Panc1 (cell line): Measurements from ENCODE around the gene TRAF2. TPM values are rescaled to one million over a fixed set of nuclear protein-coding genes. Genes with fewer than 3 reads are reported as not detected.

ENCODE experiments used
- ATAC-seq: fragments of 200-7000 bp; cut with Tn5 transposase; 2 replicates; pipeline ENCODE4 v1.9.1; 2020; ENCODE audit warnings: mild to moderate bottlenecking, moderate library complexity
- BruUV-seq: library from RNA; stranded (reverse); fragments of 400-500 nt; replicated peaks from 2 replicates; lab custom pipeline; 2021; lab: Mats Ljungman, UMichigan
- CTCF ChIA-PET: fragments of 300-600 bp; sonication (Branson Sonifier 250); formaldehyde crosslinking; loops from one replicate; lab custom pipeline; 2022; ENCODE audit warnings: antibody characterized with exemption; lab: Charles Lee
- POLR2A ChIA-PET: fragments of 300-600 bp; sonication (Branson Sonifier 250); formaldehyde crosslinking; loops from one replicate; lab custom pipeline; 2022; ENCODE audit warnings: antibody characterized with exemption; lab: Charles Lee
- DNase-seq: peaks from one replicate; pipeline ENCODE4 v3.0.0-alpha.2; 2010; ENCODE audit warnings: low read depth, low spot score
- H3K27ac ChIP-seq: 2 replicates; pipeline ENCODE4 v1.5.1; 2011; ENCODE audit warnings: mild to moderate bottlenecking, low read length, inconsistent platforms
- H3K27me3 ChIP-seq: fragments of 200-500 bp; sonication (Bioruptor generic); 2 replicates; pipeline ENCODE4 v1.6.0; 2014; ENCODE audit warnings: low read length, inconsistent platforms; ENCODE audit not compliant: control insufficient read depth, insufficient read depth
- H3K36me3 ChIP-seq: fragments of 200-500 bp; sonication (Bioruptor generic); 2 replicates; pipeline ENCODE4 v1.5.1; 2014; ENCODE audit warnings: inconsistent platforms, mild to moderate bottlenecking, low read length, moderate library complexity; ENCODE audit not compliant: control insufficient read depth, insufficient read depth
- H3K4me1 ChIP-seq: 2 replicates; pipeline ENCODE4 v1.5.1; 2011; ENCODE audit warnings: inconsistent platforms, mild to moderate bottlenecking, low read length, moderate library complexity; ENCODE audit not compliant: control insufficient read depth, insufficient read depth
- H3K4me3 ChIP-seq, 2 experiments: 2 replicates each; pipeline ENCODE4 v1.5.1; 2011 to 2012; ENCODE audit warnings: low read depth in 2 of 2, low read length in 2 of 2, mild to moderate bottlenecking in 2 of 2, inconsistent platforms in 1 of 2, moderate library complexity in 1 of 2
- H3K9me3 ChIP-seq: fragments of 200-500 bp; sonication (Bioruptor generic); 2 replicates; pipeline ENCODE4 v1.5.1; 2014; ENCODE audit warnings: low read depth, mild to moderate bottlenecking, inconsistent platforms, low read length, moderate library complexity; ENCODE audit not compliant: control insufficient read depth, insufficient read depth
- POLR2AphosphoS5 ChIP-seq: IDR thresholded peaks from 2 replicates; pipeline ENCODE4 v1.6.1; 2012; ENCODE audit warnings: mild to moderate bottlenecking, low read depth, low read length, moderate library complexity
- SIN3A ChIP-seq: IDR thresholded peaks from 2 replicates; pipeline ENCODE4 v1.6.1; 2012; ENCODE audit warnings: low read depth, mild to moderate bottlenecking, low read length, moderate library complexity, borderline replicate concordance; ENCODE audit not compliant: insufficient read depth
- TCF7L2 ChIP-seq: IDR thresholded peaks from 2 replicates; pipeline ENCODE4 v1.6.1; 2011; ENCODE audit warnings: mild to moderate bottlenecking, low read depth, low read length, inconsistent platforms
- in situ Hi-C: cut with HindIII; loops from 2 replicates; pipeline ENCODE4 v1.10.0; 2016; ENCODE audit warnings: low sequenced_read_pairs, low pct_unique_long_range_greater_than_20kb
- intact Hi-C: fragments of 100-400 bp; cut with micrococcal nuclease; formaldehyde crosslinking; loops from one replicate; pipeline ENCODE4 v1.10.0; 2022; ENCODE audit not compliant: unreplicated experiment
- total RNA-seq: library from RNA; stranded (reverse); gene quantifications from one replicate; pipeline ENCODE4 v1.2.1, GENCODE V29; 2021; ENCODE audit not compliant: unreplicated experiment
- TF ChIP-seq, protein P1 (sequence below): fragments of 450-650 bp; IDR thresholded peaks from 2 replicates; pipeline ENCODE4 v1.5.1; 2017; ENCODE audit warnings: mild to moderate bottlenecking
- TF ChIP-seq, protein P2 (sequence below), 2 experiments: IDR thresholded peaks; 2 replicates each; pipeline ENCODE4 v1.6.1; 2011 to 2012; ENCODE audit warnings: low read depth in 2 of 2, control low read depth in 1 of 2, low read length in 1 of 2, mild to moderate bottlenecking in 1 of 2, moderate library complexity in 1 of 2; ENCODE audit not compliant: insufficient read depth in 1 of 2

TRAF2 gene
- total RNA-seq, 1 experiment from 2014 or later: 48.7 TPM

DNA sequence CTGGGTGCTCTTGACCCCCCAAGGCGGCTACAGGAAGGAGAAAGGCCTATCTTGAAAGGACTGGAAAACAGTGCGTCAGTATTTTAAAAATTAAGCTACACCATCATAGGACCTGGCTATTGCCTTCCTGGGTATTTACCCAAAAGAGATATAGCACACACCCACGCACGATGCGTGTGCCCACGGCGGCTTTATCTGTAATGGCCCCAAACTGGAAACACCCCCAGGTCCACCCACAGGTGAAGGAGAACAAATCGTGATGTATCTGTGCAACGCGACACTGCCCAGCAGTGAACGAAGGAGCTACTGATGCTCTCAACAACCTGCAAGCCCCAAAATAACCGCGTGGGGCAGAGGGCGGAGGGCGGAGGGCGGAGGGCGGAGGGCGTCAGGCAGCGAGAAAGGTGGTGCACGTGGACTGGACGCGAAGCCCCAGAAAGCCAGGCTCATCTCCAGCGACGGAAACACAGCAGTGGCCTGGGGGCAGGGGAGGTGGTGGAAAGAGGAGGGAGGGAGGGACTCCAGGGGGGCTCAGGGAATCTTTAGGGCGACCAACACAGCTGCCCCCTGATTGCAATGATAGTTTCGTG, 78.6 kb downstream of the TRAF2 start:
- H3K4me3 ChIP-seq: no peak overlapping the region
- TF ChIP-seq SIN3A (no peak), POLR2AphosphoS5 (no peak), TCF7L2 (no peak)
- TF ChIP-seq, protein P1, sequence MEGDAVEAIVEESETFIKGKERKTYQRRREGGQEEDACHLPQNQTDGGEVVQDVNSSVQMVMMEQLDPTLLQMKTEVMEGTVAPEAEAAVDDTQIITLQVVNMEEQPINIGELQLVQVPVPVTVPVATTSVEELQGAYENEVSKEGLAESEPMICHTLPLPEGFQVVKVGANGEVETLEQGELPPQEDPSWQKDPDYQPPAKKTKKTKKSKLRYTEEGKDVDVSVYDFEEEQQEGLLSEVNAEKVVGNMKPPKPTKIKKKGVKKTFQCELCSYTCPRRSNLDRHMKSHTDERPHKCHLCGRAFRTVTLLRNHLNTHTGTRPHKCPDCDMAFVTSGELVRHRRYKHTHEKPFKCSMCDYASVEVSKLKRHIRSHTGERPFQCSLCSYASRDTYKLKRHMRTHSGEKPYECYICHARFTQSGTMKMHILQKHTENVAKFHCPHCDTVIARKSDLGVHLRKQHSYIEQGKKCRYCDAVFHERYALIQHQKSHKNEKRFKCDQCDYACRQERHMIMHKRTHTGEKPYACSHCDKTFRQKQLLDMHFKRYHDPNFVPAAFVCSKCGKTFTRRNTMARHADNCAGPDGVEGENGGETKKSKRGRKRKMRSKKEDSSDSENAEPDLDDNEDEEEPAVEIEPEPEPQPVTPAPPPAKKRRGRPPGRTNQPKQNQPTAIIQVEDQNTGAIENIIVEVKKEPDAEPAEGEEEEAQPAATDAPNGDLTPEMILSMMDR: no peak
- TF ChIP-seq, protein P2, sequence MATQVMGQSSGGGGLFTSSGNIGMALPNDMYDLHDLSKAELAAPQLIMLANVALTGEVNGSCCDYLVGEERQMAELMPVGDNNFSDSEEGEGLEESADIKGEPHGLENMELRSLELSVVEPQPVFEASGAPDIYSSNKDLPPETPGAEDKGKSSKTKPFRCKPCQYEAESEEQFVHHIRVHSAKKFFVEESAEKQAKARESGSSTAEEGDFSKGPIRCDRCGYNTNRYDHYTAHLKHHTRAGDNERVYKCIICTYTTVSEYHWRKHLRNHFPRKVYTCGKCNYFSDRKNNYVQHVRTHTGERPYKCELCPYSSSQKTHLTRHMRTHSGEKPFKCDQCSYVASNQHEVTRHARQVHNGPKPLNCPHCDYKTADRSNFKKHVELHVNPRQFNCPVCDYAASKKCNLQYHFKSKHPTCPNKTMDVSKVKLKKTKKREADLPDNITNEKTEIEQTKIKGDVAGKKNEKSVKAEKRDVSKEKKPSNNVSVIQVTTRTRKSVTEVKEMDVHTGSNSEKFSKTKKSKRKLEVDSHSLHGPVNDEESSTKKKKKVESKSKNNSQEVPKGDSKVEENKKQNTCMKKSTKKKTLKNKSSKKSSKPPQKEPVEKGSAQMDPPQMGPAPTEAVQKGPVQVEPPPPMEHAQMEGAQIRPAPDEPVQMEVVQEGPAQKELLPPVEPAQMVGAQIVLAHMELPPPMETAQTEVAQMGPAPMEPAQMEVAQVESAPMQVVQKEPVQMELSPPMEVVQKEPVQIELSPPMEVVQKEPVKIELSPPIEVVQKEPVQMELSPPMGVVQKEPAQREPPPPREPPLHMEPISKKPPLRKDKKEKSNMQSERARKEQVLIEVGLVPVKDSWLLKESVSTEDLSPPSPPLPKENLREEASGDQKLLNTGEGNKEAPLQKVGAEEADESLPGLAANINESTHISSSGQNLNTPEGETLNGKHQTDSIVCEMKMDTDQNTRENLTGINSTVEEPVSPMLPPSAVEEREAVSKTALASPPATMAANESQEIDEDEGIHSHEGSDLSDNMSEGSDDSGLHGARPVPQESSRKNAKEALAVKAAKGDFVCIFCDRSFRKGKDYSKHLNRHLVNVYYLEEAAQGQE (IDR thresholded peaks at IDR 0.05; ENCODE audit: insufficient read depth in 1 of 2, low read depth in 2 of 2, low read length in 1 of 2): no peak
- H3K36me3 ChIP-seq: no peaks in the 10 kb centered on the region
- in situ Hi-C loops (no loop called here), intact Hi-C loops (no loop called here)
- BruUV-seq: no TSS peak
- DNase-seq: no peak
- H3K9me3 ChIP-seq: no peaks in the 10 kb centered on the region
- H3K27ac ChIP-seq: no peak overlapping the region
- H3K27me3 ChIP-seq: no peaks in the 10 kb centered on the region
- no peak for ATAC-seq
- ChIA-PET CTCF (interaction anchor here (0.6 kb wide), 2 partner anchors 13 to 14 kb away, joined by 6 to 8 read pairs; no protein-coding TSS in a partner anchor), POLR2A (interaction anchor here (0.6 kb wide), 1 partner anchor 485 kb away, joined by 4 read pairs; no protein-coding TSS in a partner anchor)
- H3K4me1 ChIP-seq: peaks cover 5% of the 10 kb centered on the region; the same call in 1 of the 2 replicates

DNA sequence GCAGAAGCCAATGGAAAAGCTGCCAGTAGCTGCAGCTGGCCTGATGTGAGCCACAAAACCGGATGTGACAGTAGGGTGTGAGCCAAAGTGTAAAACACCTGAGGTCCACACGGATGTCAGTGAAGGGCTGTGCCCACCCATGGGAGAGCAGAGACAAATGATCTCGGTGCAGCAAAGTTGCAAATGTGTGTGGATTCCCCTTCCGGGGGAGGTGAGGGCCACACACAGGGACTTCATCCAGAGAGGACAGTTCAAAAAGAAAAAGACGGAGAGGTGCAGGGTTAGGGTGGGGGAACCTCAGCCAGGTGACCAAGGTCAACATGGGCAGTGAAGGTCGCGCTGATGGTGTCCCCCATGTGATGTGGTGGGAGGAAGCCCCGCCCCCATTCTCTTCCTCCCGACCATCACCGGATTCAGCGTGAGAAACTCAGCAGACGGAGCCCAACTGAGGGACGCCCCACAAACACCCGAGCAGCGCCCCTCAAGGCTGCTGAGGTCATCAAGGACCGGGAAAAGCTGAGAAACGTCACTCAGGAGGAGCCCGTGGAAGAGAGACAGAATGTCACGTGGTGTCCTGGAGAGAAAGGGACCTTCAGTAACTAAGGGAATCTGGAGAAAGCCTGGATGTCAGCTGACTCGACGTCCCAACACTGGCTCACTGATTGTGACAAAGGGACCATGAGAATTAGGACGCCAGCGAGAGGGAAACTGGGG, 79.6 kb downstream of the TRAF2 start:
- intact Hi-C loops: no loop called here
- in situ Hi-C loops: no loop called here
- BruUV-seq: no TSS peak

More for the DNA sequence above, 79.6 kb downstream of the TRAF2 start:
- no peak overlapping the region for H3K4me3 ChIP-seq
- POLR2A ChIA-PET: interaction anchor here (0.6 kb wide), 1 partner anchor 486 kb away, joined by 4 read pairs; no protein-coding TSS in a partner anchor
- ATAC-seq: no peak
- H3K36me3 ChIP-seq: no peaks in the 10 kb centered on the region
- H3K27me3 ChIP-seq: no peaks in the 10 kb centered on the region
- DNase-seq: no peak
- peaks cover 5% of the 10 kb centered on the region; the same call in 1 of the 2 replicates for H3K4me1 ChIP-seq
- H3K9me3 ChIP-seq: no peaks in the 10 kb centered on the region
- no peak overlapping the region for H3K27ac ChIP-seq
- TF ChIP-seq, protein P1: no peak
- no peak for TF ChIP-seq POLR2AphosphoS5
- TF ChIP-seq, protein P2 (IDR thresholded peaks at IDR 0.05; ENCODE audit: insufficient read depth in 1 of 2, low read depth in 2 of 2, low read length in 1 of 2): no peak
- no peak for TF ChIP-seq TCF7L2
- no peak for TF ChIP-seq SIN3A
- CTCF ChIA-PET: no interaction called here
